Measurements from ENCODE around the gene RGMA.

GRCh38 chr15:93019971-93020370, 69.0 kb downstream of the RGMA start:
- no peak for TF ChIP-seq CTCF (IDR thresholded peaks at IDR 0.05; ENCODE audit: poor library complexity)
- TF ChIP-seq EZH2 (IDR thresholded peaks at IDR 0.05; ENCODE audit: borderline replicate concordance): no peak
